Fibroblast of mammary gland (primary cell): ENCODE data around the gene CDHR3.

Source experiments
- DNase-seq: peaks from one replicate; pipeline ENCODE4 v3.0.0-alpha.2; 2010; ENCODE audit warnings: low read depth
- H3K4me3 ChIP-seq: 2 replicates; pipeline ENCODE4 v1.5.1; 2011; ENCODE audit warnings: low read depth, mild to moderate bottlenecking, low read length, moderate library complexity; ENCODE audit not compliant: control insufficient read depth
- CTCF ChIP-seq: conservative IDR thresholded peaks from 2 replicates; pipeline ENCODE4 v1.5.1; 2011; ENCODE audit warnings: low read depth, low read length, inconsistent platforms; ENCODE audit not compliant: control insufficient read depth, insufficient read depth

CDHR3 gene

GRCh38 chr7:105958012-105958411 is 5.1 kb upstream of the CDHR3 start:
- no peak for TF ChIP-seq CTCF
- H3K4me3 ChIP-seq: no peak overlapping the region
- DNase-seq: no peak

DNA sequence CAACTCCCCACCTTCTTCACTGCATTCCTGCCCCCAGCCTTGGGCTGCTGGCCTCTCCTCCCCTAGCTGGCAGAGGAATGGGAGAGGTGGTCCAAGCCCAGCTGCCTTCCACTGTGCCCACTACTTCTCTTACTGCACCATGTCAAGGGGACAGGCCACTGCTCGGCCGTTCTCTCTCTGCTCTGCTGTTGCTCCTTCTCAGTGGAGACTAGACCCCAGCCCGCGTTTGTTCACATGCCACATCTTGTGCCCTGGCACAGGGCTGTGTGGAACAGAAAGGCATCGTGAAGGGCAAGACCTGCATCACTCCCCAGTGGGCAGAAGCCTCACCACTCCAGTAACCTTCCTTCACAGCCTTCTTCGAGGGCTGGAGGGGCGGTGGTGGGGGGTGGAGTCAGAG is 711 bp upstream of the CDHR3 start:
- no peak for TF ChIP-seq CTCF
- DNase-seq: no peak

GRCh38 chr7:105971845-105972244 is 8.8 kb downstream of the CDHR3 start:
- no peak for DNase-seq
- TF ChIP-seq CTCF: no peak

More for the DNA sequence above, 711 bp upstream of the CDHR3 start:
- no peak overlapping the region for H3K4me3 ChIP-seq

DNA sequence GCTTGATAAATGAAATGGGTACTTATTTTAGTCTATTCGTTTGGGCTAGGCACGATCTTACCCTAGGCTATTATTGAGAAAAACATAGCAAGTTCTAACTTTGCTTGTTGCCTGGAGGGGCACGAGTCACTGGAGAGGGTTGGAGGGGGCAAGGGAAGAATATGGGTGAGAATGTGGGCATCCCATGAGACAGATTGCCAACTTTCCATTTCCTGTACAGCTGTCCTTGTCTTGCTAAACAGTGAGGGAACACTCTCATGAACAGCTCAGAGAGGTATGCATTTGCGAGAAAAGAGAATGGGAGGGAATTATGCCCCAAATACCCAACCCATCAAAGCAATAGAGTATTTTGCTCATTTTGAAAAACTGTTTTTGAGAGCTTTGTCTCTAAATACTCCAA is 9.2 kb downstream of the CDHR3 start:
- H3K4me3 ChIP-seq: no peak overlapping the region
- no peak for TF ChIP-seq CTCF
- DNase-seq: no peak

More at GRCh38 chr7:105971845-105972244, 8.8 kb downstream of the CDHR3 start:
- no peak overlapping the region for H3K4me3 ChIP-seq

- no peak for TF ChIP-seq CTCF
- no peak overlapping the region for H3K4me3 ChIP-seq
- DNase-seq: no peak
These were observed 11.4 kb downstream of the CDHR3 start for GRCh38 chr7:105974471-105974870.

GRCh38 chr7:105975770-105976417 is 12.8 kb downstream of the CDHR3 start:
- no peak overlapping the region for H3K4me3 ChIP-seq
- no peak for DNase-seq
- no peak for TF ChIP-seq CTCF

GRCh38 chr7:105976868-105977267 is 13.8 kb downstream of the CDHR3 start:
- DNase-seq: no peak
- H3K4me3 ChIP-seq: no peak overlapping the region
- TF ChIP-seq CTCF: no peak
